Measurements from ENCODE around the gene EGFR. TPM values are rescaled to one million over a fixed set of nuclear protein-coding genes. Genes with fewer than 3 reads are reported as not detected.

Gene EGFR
- total and polyA plus RNA-seq, 7 donors: 3.6 to 39.7 (median 14.1) TPM

DNA sequence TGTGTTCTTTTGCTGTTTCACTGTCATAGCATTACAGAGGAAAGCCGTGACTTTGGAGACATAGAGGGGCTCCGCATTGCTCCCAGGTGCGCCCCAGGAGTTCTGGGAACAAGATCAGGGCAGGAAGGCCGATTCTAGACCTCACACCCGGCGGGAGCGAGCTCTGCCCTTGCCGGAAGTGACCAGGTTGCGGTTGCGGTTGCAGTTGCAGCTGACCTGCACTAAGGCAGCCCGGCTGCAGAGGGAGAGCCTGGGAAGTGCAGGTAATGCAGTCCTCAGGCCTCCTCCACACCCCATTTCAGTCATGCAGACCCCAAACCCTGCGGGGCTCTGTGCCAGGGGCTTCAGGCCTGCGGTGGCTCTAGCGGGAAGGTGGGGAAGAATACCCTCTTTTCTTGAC lies 216.3 kb downstream of the EGFR start:
- H3K4me3 ChIP-seq: no peak overlapping the region
- H3K36me3 ChIP-seq (ENCODE audit: insufficient read depth in 1 of 2, low read depth in 1 of 2): no peaks in the 10 kb centered on the region
- no peak for TF ChIP-seq CTCF (IDR thresholded peaks at IDR 0.05)
- no peak for DNase-seq
- 89 to 93% (median 89%) methylated on average over 14 of the region's 14 CpGs for WGBS, 3 donors
- no peaks in the 10 kb centered on the region for H3K27me3 ChIP-seq (ENCODE audit: insufficient read depth in 3 of 3, low read length in 2 of 3)
- intact Hi-C loops (cut with DNase I): no loop called here
- no peaks in the 10 kb centered on the region for H3K9me3 ChIP-seq
- no peak overlapping the region for H3K27ac ChIP-seq
- no peaks in the 10 kb centered on the region for H3K4me1 ChIP-seq
- ATAC-seq: no peak

- no peak for TF ChIP-seq CTCF (IDR thresholded peaks at IDR 0.05)
- H3K27ac ChIP-seq: no peak overlapping the region
- no peak overlapping the region for H3K4me3 ChIP-seq
- H3K36me3 ChIP-seq (ENCODE audit: insufficient read depth in 1 of 2, low read depth in 1 of 2): no peaks in the 10 kb centered on the region
- DNase-seq (no peak), ATAC-seq (no peak)
- WGBS, 3 donors: 83 to 84% (median 83%) methylated on average over 6 of the region's 6 CpGs
- intact Hi-C loops (cut with DNase I): no loop called here
- no peaks in the 10 kb centered on the region for H3K4me1 ChIP-seq
- H3K9me3 ChIP-seq: no peaks in the 10 kb centered on the region
- no peaks in the 10 kb centered on the region for H3K27me3 ChIP-seq (ENCODE audit: insufficient read depth in 3 of 3, low read length in 2 of 3)
These were observed 217.0 kb downstream of the EGFR start for GRCh38 chr7:55235801-55236200.

DNA sequence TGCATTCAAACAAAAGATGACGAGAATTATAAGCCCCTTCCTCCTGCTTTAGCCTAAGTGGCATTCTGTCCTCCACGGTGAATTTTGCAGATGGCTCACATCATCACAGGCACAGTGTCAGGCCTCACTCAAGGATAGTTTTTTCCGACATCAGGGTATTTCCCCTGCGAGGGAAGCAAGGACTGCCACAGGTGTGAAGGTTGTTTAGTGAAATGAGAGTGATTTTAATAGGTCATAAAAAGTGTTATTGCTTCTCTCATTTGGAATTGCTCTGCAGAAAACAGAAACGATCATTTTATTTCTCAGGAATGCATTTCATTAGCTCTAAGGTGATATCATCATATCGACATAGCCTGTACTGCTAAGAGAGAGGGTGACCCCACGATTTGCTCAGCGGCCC lies 217.7 kb downstream of the EGFR start:
- ATAC-seq (no peak), DNase-seq (no peak)
- 73 to 83% (median 78%) methylated on average over 8 of the region's 8 CpGs for WGBS, 3 donors
- Histone ChIP-seq H3K36me3 (ENCODE audit: insufficient read depth in 1 of 2, low read depth in 1 of 2) (no peaks in the 10 kb centered on the region), H3K9me3 (no peaks in the 10 kb centered on the region), H3K27me3 (ENCODE audit: insufficient read depth in 3 of 3, low read length in 2 of 3) (no peaks in the 10 kb centered on the region), H3K27ac (no peak overlapping the region), H3K4me1 (no peaks in the 10 kb centered on the region), H3K4me3 (no peak overlapping the region)
- TF ChIP-seq CTCF (IDR thresholded peaks at IDR 0.05): no peak
- intact Hi-C loops (cut with DNase I): no loop called here

DNA sequence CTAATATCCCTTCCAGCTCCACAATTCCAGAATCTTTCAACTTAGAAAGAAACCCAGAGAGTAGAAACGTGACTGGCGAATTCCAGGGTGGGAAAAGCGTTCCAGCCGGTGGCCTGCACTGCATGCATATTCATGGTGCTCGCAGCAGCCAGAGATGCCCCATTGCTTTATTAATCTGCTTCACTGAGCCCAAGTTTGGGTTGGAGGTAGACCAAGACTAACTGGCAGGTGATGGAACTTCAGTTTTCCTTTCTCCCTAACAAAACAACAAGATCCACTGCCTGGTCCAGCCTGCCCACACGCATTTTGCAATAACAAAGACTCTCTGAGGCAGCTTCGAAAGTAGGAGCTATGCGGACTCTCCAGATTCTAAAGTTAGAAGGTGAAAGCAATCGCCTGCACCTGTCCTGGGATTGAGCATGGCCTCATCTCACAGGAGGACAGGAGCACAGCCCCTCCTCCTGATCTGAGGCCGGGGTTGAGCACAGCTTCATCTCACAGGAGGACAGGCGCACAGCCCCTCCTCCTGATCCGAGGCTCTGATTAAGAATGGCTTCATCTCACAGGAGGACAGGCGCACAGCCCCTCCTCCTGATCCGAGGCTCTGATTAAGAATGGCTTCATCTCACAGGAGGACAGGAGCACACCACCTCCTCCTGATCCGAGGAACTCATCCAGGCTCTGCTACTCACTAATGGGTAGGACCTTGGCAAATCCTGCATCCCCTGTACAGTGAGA lies 218.5 kb downstream of the EGFR start:
- 59 to 70% (median 69%) methylated on average over 14 to 15 of the region's 15 CpGs for WGBS, 3 donors
- peak overlapping the region; percentile 2 for H3K27ac ChIP-seq
- intact Hi-C loops (cut with DNase I): no loop called here
- H3K4me3 ChIP-seq: no peak overlapping the region
- no peaks in the 10 kb centered on the region for H3K27me3 ChIP-seq (ENCODE audit: insufficient read depth in 3 of 3, low read length in 2 of 3)
- no peaks in the 10 kb centered on the region for H3K36me3 ChIP-seq (ENCODE audit: insufficient read depth in 1 of 2, low read depth in 1 of 2)
- DNase-seq (no peak), ATAC-seq (peak in 2 of 4 donors; percentile 38 to 70)
- no peak for TF ChIP-seq CTCF (IDR thresholded peaks at IDR 0.05)
- H3K4me1 ChIP-seq: no peaks in the 10 kb centered on the region
- H3K9me3 ChIP-seq: no peaks in the 10 kb centered on the region

- H3K27me3 ChIP-seq (ENCODE audit: insufficient read depth in 3 of 3, low read length in 2 of 3): no peaks in the 10 kb centered on the region
- no peaks in the 10 kb centered on the region for H3K4me1 ChIP-seq
- no peak for DNase-seq
- no peak for ATAC-seq
- H3K36me3 ChIP-seq (ENCODE audit: insufficient read depth in 1 of 2, low read depth in 1 of 2): no peaks in the 10 kb centered on the region
- 77 to 85% (median 78%) methylated on average over 3 of the region's 3 CpGs for WGBS, 3 donors
- no peak overlapping the region for H3K4me3 ChIP-seq
- intact Hi-C loops (cut with DNase I): no loop called here
- no peak for TF ChIP-seq CTCF (IDR thresholded peaks at IDR 0.05)
- H3K9me3 ChIP-seq: no peaks in the 10 kb centered on the region
- H3K27ac ChIP-seq: no peak overlapping the region
These were observed 220.6 kb downstream of the EGFR start for GRCh38 chr7:55239406-55239805.
